Pons (tissue), 1 donor: Measurements from ENCODE around the gene SPTBN1.

Source experiments
- DNase-seq: peaks from one replicate; pipeline ENCODE4 v3.0.0-alpha.2; 2016; ENCODE audit warnings: low spot score

SPTBN1 gene

DNA sequence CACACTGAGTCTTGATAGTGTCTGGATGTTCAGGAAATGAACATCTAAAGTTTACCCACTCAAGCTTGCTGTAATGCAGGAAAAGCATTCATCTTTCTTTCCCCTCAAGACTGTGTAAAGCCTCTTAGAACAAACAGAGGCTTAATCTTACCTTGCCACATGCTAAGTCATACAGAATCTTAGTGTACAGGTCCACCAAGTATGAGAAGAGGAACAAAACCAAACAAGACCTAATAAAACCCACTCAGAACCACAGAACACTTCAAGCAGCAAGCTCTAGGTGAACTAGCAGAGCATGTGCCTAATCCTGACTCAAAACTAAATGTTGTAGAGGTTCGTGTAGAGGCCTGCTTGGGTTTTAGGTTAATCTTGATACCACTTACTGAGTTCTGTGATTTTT is 97.6 kb downstream of the SPTBN1 start:
- DNase-seq, result no peak

- DNase-seq, result no peak
Measured at GRCh38 chr2:54555318-54555837, 99.3 kb downstream of the SPTBN1 start.

- no peak for DNase-seq
Measured at GRCh38 chr2:54556621-54557121, 100.5 kb downstream of the SPTBN1 start.

DNA sequence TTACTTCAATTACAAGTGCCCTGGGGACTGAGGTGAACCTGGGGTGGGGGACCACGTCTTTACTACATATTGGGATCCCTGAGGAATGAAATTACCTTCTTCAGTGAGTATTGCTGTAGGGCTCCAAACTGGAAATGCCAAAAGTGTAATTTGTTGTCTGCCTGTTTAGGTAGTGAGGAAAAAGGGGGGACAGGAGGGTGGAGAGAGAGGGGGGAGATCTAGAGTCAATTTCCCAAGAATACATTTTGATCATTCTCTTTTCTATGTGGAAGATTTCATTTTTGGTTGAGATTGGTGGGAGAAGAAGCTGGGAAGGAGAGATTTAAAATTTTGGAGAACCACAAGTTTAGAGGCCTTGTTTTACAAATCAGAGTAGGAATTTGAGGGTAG is 101.1 kb downstream of the SPTBN1 start:
- DNase-seq, result no peak

DNA sequence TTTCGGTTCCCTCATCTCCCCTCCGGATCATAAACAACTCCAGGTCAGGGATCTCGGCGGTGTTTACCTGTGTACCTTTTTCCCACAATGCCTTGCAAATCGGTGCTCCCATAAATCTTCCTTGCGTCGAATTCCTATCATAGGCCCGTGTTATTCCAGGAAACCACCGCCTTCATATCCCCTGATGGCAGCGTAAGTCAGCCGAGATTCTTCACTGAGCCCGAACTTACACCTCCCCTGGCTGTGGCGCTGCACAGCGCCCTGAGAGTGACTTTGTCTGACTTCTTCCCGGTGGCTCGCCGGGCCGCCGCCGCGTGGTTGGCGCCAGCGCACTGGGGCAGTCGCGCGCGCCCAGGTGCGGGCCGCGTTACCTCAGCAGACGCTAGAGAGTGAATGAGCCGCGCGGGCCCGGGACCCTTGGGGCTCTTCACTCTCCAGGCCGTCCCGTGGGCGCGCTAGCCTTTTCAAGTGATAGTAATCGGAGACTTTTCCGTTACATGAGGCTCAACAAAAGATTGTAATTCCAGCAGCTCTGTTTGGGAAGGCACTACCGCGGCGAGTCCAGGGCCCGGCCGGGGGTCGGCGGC is 101.6 kb downstream of the SPTBN1 start:
- no peak for DNase-seq

DNA sequence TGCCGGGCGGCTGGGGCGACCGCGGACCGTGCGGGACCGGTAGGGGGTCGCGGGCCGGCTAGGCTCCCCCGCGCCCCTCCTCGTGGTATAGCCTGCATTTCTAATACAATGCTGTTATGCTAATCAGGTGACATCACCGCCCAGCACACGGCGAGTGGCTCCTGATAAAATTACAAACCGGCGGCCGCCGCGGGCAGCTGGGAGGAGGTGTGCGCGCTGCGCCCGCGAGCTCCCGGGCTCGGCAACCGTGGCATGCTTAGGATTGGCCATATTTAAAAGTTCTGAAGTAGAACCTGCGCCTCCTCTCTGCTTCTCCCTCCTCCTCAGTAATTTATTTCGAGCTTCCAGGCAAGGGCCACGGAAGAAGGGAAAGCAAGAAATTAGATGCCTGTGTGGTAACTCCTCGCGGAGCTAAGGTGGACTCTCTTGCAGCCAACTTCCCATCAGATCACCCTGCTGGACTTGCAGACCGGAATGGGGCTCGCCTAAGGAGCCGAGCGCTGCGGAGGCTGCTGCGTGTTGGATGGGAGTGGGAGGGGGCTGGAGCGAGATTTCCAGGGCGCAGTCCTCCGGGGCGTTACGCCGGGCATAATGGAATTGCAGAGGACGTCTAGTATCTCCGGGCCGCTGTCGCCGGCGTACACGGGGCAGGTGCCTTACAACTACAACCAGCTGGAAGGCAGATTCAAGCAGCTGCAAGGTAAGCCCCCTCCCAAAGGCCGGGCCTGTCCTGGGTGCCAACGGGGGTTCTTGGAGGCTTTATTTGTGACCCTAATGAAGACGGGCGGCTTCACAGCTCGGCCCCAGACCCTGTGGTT is 102.3 kb downstream of the SPTBN1 start:
- no peak for DNase-seq

GRCh38 chr2:54559006-54559445 is 102.9 kb downstream of the SPTBN1 start:
- DNase-seq, result no peak

DNA sequence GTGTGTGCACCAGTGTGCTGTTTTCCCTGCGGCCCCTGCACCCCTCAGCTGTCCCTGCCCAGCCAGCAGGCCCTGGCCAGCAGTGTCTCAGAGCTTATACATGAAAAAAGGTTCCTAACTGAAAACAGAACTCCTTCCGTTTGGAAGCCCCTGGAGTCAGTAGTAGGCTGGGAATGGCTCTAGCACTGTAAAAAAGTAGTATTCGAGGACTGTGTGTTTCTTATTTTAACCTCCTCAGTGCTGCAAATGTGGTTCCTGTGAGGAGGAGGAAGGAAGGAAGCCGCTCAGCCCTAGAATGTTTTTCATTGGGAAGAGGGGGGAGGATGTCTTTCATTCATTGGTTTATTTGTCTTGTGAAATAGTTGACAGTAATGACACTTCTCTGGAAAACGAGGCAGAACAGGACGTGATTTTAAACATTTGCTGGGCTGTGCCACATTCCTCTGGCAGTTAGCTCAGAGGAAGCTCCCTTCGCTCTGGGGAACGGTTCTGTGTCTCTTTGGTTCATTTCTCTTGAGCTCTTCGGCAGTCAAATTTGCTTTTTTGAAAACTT is 103.5 kb downstream of the SPTBN1 start:
- DNase-seq, result peak; percentile 55

GRCh38 chr2:54560146-54560881 is 104.2 kb downstream of the SPTBN1 start:
- DNase-seq, result no peak

GRCh38 chr2:54561010-54561409 is 104.9 kb downstream of the SPTBN1 start:
- DNase-seq, result no peak

GRCh38 chr2:54564439-54564838 is 108.3 kb downstream of the SPTBN1 start:
- DNase-seq, result no peak

GRCh38 chr2:54565551-54565950 is 109.4 kb downstream of the SPTBN1 start:
- DNase-seq, result no peak

DNA sequence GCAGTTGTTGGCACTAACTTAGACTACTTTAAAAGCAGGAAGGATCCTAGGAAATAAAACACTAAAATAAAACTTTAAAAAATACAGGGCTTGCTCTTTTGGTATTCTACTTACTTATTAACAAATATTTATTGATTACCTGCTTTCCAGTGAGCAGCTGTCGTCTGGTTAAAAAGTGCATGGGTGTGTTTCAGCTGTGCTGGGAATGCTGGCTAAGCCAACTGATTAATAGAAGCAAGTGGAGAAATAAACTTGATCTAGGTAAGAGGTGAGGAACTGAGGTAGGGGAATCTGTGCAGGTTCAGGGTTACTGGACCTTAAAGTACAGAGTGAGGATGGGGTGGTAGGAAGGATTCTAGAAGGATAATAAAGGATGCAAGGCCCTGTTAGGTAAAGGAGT is 110.8 kb downstream of the SPTBN1 start:
- DNase-seq, result no peak

DNA sequence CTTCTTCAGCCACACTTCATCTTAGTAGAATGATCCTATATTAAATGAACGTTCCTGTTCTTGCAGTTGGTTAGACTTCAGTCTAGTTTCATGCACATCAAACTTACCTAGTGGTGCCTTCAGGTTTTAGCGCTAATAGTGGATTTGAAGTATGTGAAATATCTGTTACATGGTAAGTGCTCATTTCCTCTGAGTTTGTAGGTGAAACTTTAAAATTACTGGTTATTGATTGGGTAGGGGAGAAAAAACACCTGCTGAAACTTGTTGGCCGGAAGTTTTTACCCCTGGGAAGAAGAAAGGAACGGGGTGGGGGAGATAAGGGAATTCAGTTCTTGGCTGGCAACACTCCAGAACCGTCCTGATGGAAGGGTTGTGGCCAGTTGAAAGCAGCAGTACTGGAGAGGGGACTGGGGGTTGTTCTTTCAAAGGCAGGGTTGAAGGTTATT is 112.8 kb downstream of the SPTBN1 start:
- no peak for DNase-seq

GRCh38 chr2:54569745-54570301 is 113.7 kb downstream of the SPTBN1 start:
- DNase-seq, result peak; percentile 45

GRCh38 chr2:54570321-54570855 is 114.3 kb downstream of the SPTBN1 start:
- no peak for DNase-seq

DNA sequence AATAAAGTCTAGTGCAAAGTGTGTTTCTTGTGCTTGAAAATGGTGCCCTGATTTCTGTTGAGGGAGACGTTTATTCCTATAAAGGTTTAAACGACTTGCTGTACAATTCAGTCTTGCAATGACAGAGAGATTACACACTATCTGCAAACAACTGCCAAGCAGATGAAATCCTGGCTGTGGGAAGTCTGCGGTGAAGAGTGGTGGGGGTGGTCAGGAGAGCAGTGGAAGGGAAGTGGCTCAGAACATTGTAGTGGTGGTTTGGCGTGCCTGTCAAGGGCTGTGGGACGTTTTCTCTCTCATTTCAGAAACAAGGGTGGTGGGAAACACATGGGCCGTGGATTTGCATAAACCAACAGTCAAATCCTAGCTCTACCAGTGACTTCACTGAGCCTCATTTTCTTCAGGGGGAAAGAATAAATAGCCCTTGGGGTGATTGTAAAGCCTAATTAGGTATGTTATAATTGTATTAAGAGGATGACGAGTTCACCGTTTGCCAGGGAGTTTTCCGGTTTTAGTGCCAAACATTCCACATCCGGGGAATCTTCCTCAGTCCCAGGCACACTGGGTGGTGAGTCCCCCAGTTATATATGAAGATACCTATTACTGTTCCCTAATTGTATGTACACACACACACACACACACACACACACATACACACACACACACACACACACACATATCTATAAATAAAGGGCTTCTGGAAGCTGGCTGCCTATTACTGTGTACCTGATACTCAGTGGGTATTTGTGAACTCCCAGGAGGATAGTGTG is 115.0 kb downstream of the SPTBN1 start:
- DNase-seq, result no peak

DNA sequence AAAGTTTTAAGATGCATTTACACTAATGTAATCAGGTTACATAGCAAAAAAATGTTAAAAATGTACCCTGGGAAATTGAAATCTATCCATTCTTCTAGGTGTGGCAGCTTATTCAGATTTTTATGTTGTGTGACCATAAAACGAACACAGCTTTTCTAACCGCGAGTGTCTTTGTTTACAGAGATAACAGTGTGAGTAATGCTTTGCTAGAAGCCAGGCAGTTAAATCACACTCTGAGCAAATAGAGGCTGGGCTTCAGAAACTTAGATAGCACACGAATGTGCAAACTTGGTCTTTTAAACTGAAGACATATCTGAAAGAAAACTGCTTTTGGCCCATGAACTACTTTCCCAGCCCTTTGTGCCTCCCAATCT is 116.1 kb downstream of the SPTBN1 start:
- no peak for DNase-seq

- DNase-seq, result no peak
Measured at GRCh38 chr2:54572636-54573536, 116.8 kb downstream of the SPTBN1 start.

DNA sequence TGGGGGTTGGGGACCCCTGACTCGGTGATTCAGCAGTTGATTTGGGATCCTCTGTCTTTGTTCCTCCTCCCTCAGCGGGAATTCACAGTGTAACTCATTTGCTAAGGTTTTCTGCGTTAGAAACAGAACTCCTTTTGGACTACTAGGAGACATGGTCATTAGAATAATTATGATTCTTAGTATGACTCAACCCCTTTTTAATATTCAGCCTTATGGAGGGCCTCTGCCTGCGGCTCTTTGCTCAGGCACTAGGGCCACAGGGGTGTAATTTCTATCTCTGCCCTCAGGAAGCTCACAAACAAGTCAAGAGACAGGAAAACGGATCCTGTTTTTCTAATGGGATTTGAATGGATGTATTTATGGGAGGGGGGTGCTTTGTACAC is 117.4 kb downstream of the SPTBN1 start:
- no peak for DNase-seq
